Hindlimb muscle (tissue), 1 donor: ENCODE measurements around the gene ZNF521. TPM values are rescaled to one million over a fixed set of nuclear protein-coding genes. Genes with fewer than 3 reads are reported as not detected.

ENCODE experiments used
- DNase-seq: peaks from one replicate; pipeline ENCODE4 v3.0.0-alpha.2; 2013
- polyA plus RNA-seq: library from polyadenylated mRNA; unstranded; fragments of 120-200 nt; gene quantifications from one replicate; pipeline ENCODE4 v1.2.1, GENCODE V29; 2013; ENCODE audit not compliant: insufficient read length

The ZNF521 gene
- polyA plus RNA-seq, 1 donor: 50.6 TPM

- no peak for DNase-seq
These were observed 230.5 kb downstream of the ZNF521 start for GRCh38 chr18:25121442-25121841.

- no peak for DNase-seq
These were observed 238.4 kb downstream of the ZNF521 start for GRCh38 chr18:25113566-25113965.

GRCh38 chr18:25112821-25113434, 239.0 kb downstream of the ZNF521 start:
- DNase-seq: no peak

GRCh38 chr18:25111377-25112288, 240.3 kb downstream of the ZNF521 start:
- DNase-seq: no peak

- no peak for DNase-seq
These were observed 242.5 kb downstream of the ZNF521 start for GRCh38 chr18:25109484-25109883.

- DNase-seq: no peak
These were observed 248.4 kb downstream of the ZNF521 start for GRCh38 chr18:25103468-25104155.

GRCh38 chr18:25102662-25103061, 249.3 kb downstream of the ZNF521 start:
- DNase-seq: peak; percentile 35

- DNase-seq: no peak
These were observed 251.5 kb downstream of the ZNF521 start for GRCh38 chr18:25100418-25100817.

- DNase-seq: no peak
These were observed 252.1 kb downstream of the ZNF521 start for GRCh38 chr18:25099895-25100294.

GRCh38 chr18:25097569-25098056, 254.4 kb downstream of the ZNF521 start:
- no peak for DNase-seq

GRCh38 chr18:25097057-25097456, 254.9 kb downstream of the ZNF521 start:
- DNase-seq: no peak

GRCh38 chr18:25093141-25093540, 258.8 kb downstream of the ZNF521 start:
- no peak for DNase-seq

GRCh38 chr18:25089470-25089869, 262.5 kb downstream of the ZNF521 start:
- DNase-seq: no peak

GRCh38 chr18:25086876-25087275, 265.1 kb downstream of the ZNF521 start:
- no peak for DNase-seq

- DNase-seq: no peak
These were observed 271.0 kb downstream of the ZNF521 start for GRCh38 chr18:25081001-25081400.

GRCh38 chr18:25080211-25080610, 271.8 kb downstream of the ZNF521 start:
- no peak for DNase-seq

GRCh38 chr18:25077944-25078723, 273.8 kb downstream of the ZNF521 start:
- DNase-seq: no peak

GRCh38 chr18:25077038-25077943, 274.7 kb downstream of the ZNF521 start:
- DNase-seq: no peak

- DNase-seq: no peak
These were observed 276.2 kb downstream of the ZNF521 start for GRCh38 chr18:25075783-25076182.

GRCh38 chr18:25075331-25075730, 276.6 kb downstream of the ZNF521 start:
- DNase-seq: no peak

GRCh38 chr18:25074925-25075324, 277.0 kb downstream of the ZNF521 start:
- no peak for DNase-seq
